GM21526 (cell line): Measurements from ENCODE around the gene HSBP1L1.
"Not testable (repeated sequence)": the region's sequence is repeated elsewhere in the genome, so short reads cannot be mapped to it uniquely, and the experiment has no call there.

Source experiments
- ATAC-seq: cut with Tn5 transposase; IDR thresholded peaks from one replicate; pipeline ENCODE4 v1.9.1; 2021; ENCODE audit warnings: moderate library complexity; ENCODE audit not compliant: unreplicated experiment, low FRiP score

HSBP1L1 gene

GRCh38 chr18:79960161-79960801 lies 4.2 kb upstream of the HSBP1L1 start:
- not testable (repeated sequence) for ATAC-seq

GRCh38 chr18:79960921-79961526 lies 3.4 kb upstream of the HSBP1L1 start:
- ATAC-seq: no peak

- no peak for ATAC-seq
Observed at GRCh38 chr18:79961527-79962291, 2.7 kb upstream of the HSBP1L1 start.

- no peak for ATAC-seq
Observed at GRCh38 chr18:79962311-79962710, 2.1 kb upstream of the HSBP1L1 start.

GRCh38 chr18:79962835-79963657 lies 1.4 kb upstream of the HSBP1L1 start:
- peak; percentile 69 for ATAC-seq

GRCh38 chr18:79963658-79964329 lies 649 bp upstream of the HSBP1L1 start:
- no peak for ATAC-seq

GRCh38 chr18:79965119-79965902 lies 868 bp downstream of the HSBP1L1 start:
- no peak for ATAC-seq

- no peak for ATAC-seq
Observed at GRCh38 chr18:79970419-79971133, 6.1 kb downstream of the HSBP1L1 start.

- ATAC-seq: no peak
Observed at GRCh38 chr18:79971211-79971952, 6.9 kb downstream of the HSBP1L1 start.

- no peak for ATAC-seq
Observed at GRCh38 chr18:79971986-79972385, 7.5 kb downstream of the HSBP1L1 start.

- no peak for ATAC-seq
Observed at GRCh38 chr18:79972720-79973119, 8.3 kb downstream of the HSBP1L1 start.

GRCh38 chr18:79973517-79973916 lies 9.1 kb downstream of the HSBP1L1 start:
- no peak for ATAC-seq

GRCh38 chr18:79974025-79974654 lies 9.7 kb downstream of the HSBP1L1 start:
- ATAC-seq: no peak

GRCh38 chr18:79975043-79975442 lies 10.6 kb downstream of the HSBP1L1 start:
- no peak for ATAC-seq

GRCh38 chr18:79975985-79976680 lies 11.7 kb downstream of the HSBP1L1 start:
- ATAC-seq: no peak

- no peak for ATAC-seq
Observed at GRCh38 chr18:79979843-79980242, 15.4 kb downstream of the HSBP1L1 start.

GRCh38 chr18:79980585-79980984 lies 16.1 kb downstream of the HSBP1L1 start:
- ATAC-seq: no peak
